ENCODE data around the gene NECTIN1. TPM values are rescaled to one million over a fixed set of nuclear protein-coding genes. Genes with fewer than 3 reads are reported as not detected.

Gene NECTIN1
- total RNA-seq, 4 donors from 2014 or later, result 11.6 to 23.6 (median 16.6) TPM

- peaks cover 3 to 46% (median 16%) of the 10 kb centered on the region in 4 donors for H3K4me1 ChIP-seq
These were observed 2.1 kb downstream of the NECTIN1 start for GRCh38 chr11:119726585-119727522.

GRCh38 chr11:119726150-119726553, 2.8 kb downstream of the NECTIN1 start:
- no peaks in the 10 kb centered on the region for H3K27me3 ChIP-seq
- no peak for TF ChIP-seq CTCF (IDR thresholded peaks at IDR 0.05)
- TF ChIP-seq POLR2A (IDR thresholded peaks at IDR 0.05), result no peak
- no peaks in the 10 kb centered on the region for H3K9me3 ChIP-seq
- no peak overlapping the region for H3K27ac ChIP-seq
- H3K36me3 ChIP-seq, result no peaks in the 10 kb centered on the region
- H3K4me1 ChIP-seq, result peaks cover 3 to 46% (median 16%) of the 10 kb centered on the region in 4 donors
- H3K4me3 ChIP-seq, result no peak overlapping the region
- no peak for DNase-seq

More at GRCh38 chr11:119726585-119727522, 2.1 kb downstream of the NECTIN1 start:
- Histone ChIP-seq H3K36me3 (no peaks in the 10 kb centered on the region), H3K27ac (peak overlapping the region in 2 of 4 donors; percentile 6 to 99), H3K27me3 (no peaks in the 10 kb centered on the region), H3K9me3 (no peaks in the 10 kb centered on the region), H3K4me3 (peak overlapping the region; percentile 79 to 95 (median 84))
- TF ChIP-seq POLR2A (IDR thresholded peaks at IDR 0.05) (no peak), CTCF (IDR thresholded peaks at IDR 0.05) (no peak)
- DNase-seq, result no peak

GRCh38 chr11:119724956-119725355, 4.0 kb downstream of the NECTIN1 start:
- Histone ChIP-seq H3K27me3 (no peaks in the 10 kb centered on the region), H3K27ac (no peak overlapping the region), H3K4me1 (peaks cover 1 to 41% (median 16%) of the 10 kb centered on the region in 4 donors), H3K4me3 (no peak overlapping the region), H3K9me3 (no peaks in the 10 kb centered on the region), H3K36me3 (no peaks in the 10 kb centered on the region)
- no peak for TF ChIP-seq POLR2A (IDR thresholded peaks at IDR 0.05)
- TF ChIP-seq CTCF (IDR thresholded peaks at IDR 0.05), result no peak
- DNase-seq, result no peak

- TF ChIP-seq POLR2A (IDR thresholded peaks at IDR 0.05), result no peak
- no peak for TF ChIP-seq CTCF (IDR thresholded peaks at IDR 0.05)
- H3K36me3 ChIP-seq, result no peaks in the 10 kb centered on the region
- no peak overlapping the region for H3K27ac ChIP-seq
- H3K27me3 ChIP-seq, result no peaks in the 10 kb centered on the region
- H3K4me1 ChIP-seq, result peaks cover 0 to 37% (median 13%) of the 10 kb centered on the region in 4 donors
- H3K9me3 ChIP-seq, result no peaks in the 10 kb centered on the region
- no peak overlapping the region for H3K4me3 ChIP-seq
- DNase-seq, result no peak
These were observed 5.1 kb downstream of the NECTIN1 start for GRCh38 chr11:119723952-119724325.

GRCh38 chr11:119723243-119723951, 5.6 kb downstream of the NECTIN1 start:
- H3K9me3 ChIP-seq, result no peaks in the 10 kb centered on the region
- H3K27ac ChIP-seq, result no peak overlapping the region

More at GRCh38 chr11:119723243-119723951, 5.6 kb downstream of the NECTIN1 start:
- no peaks in the 10 kb centered on the region for H3K27me3 ChIP-seq
- H3K36me3 ChIP-seq, result no peaks in the 10 kb centered on the region
- peaks cover 0 to 37% (median 12%) of the 10 kb centered on the region in 4 donors for H3K4me1 ChIP-seq
- H3K4me3 ChIP-seq, result no peak overlapping the region
- TF ChIP-seq CTCF (IDR thresholded peaks at IDR 0.05), result no peak
- no peak for TF ChIP-seq POLR2A (IDR thresholded peaks at IDR 0.05)
- no peak for DNase-seq
